Mammary epithelial cell (primary cell): ENCODE results near the gene SON.

Source experiments
- EZH2 ChIP-seq: IDR thresholded peaks from 2 replicates; pipeline ENCODE4 v1.6.1; 2012; ENCODE audit warnings: low read length, inconsistent platforms, borderline replicate concordance
- TF ChIP-seq, protein P1 (sequence below), 2 donors: IDR thresholded peaks in 1 of 2; conservative IDR thresholded peaks in 1 of 2; 2 replicates each; pipeline ENCODE4 v1.5.1; 2011 to 2012; ENCODE audit warnings: inconsistent platforms in 2 of 2, low read length in 2 of 2, mild to moderate bottlenecking in 2 of 2, control low read depth in 1 of 2, low read depth in 1 of 2; ENCODE audit not compliant: insufficient read depth in 1 of 2; ENCODE audit errors: extremely low read depth in 1 of 2

DNA sequence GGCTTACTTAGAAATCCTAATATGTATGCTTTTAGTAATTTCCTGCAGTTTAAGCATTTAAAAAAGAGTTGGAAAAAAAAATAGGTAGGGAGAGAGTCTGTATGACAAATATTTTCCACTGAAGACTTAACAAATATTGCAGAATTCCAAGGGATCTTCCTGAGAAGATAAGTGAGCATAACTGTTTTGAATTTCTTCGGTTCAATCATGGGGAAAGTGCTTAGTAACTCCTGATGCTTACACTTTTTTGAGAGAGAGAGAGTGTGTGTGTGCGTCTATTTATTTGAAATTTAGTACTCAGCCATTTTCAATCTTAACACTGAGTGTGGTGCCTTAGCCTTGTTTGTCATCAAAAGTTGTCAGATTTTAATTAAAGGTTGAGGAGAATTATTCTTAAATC, 18.5 kb downstream of the SON start:
- TF ChIP-seq, protein P1, sequence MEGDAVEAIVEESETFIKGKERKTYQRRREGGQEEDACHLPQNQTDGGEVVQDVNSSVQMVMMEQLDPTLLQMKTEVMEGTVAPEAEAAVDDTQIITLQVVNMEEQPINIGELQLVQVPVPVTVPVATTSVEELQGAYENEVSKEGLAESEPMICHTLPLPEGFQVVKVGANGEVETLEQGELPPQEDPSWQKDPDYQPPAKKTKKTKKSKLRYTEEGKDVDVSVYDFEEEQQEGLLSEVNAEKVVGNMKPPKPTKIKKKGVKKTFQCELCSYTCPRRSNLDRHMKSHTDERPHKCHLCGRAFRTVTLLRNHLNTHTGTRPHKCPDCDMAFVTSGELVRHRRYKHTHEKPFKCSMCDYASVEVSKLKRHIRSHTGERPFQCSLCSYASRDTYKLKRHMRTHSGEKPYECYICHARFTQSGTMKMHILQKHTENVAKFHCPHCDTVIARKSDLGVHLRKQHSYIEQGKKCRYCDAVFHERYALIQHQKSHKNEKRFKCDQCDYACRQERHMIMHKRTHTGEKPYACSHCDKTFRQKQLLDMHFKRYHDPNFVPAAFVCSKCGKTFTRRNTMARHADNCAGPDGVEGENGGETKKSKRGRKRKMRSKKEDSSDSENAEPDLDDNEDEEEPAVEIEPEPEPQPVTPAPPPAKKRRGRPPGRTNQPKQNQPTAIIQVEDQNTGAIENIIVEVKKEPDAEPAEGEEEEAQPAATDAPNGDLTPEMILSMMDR (conservative IDR thresholded peaks at IDR 0.05 in 1 of 2, IDR thresholded peaks at IDR 0.05 in 1 of 2; ENCODE audit: extremely low read depth in 1 of 2, insufficient read depth in 1 of 2, low read depth in 1 of 2, low read length in 2 of 2): no peak
- no peak for TF ChIP-seq EZH2
